Inflammatory macrophage (primary cell): ENCODE measurements around the gene SLC1A2.

ENCODE experiments used
- DNase-seq, 2 donors: peaks; one replicate each; pipeline ENCODE4 v3.0.0-alpha.2; 2020 to 2022
- total RNA-seq, 18 experiments: gene quantifications; one replicate each; lab custom pipeline; 2026; ENCODE audit warnings: mixed read lengths in 6 of 18, inconsistent platforms in 2 of 18; lab: John Stamatoyannopoulos, UW

The SLC1A2 gene
- 0.44 to 172 (median 4.3) reads per million in 18 experiments for total RNA-seq

DNA sequence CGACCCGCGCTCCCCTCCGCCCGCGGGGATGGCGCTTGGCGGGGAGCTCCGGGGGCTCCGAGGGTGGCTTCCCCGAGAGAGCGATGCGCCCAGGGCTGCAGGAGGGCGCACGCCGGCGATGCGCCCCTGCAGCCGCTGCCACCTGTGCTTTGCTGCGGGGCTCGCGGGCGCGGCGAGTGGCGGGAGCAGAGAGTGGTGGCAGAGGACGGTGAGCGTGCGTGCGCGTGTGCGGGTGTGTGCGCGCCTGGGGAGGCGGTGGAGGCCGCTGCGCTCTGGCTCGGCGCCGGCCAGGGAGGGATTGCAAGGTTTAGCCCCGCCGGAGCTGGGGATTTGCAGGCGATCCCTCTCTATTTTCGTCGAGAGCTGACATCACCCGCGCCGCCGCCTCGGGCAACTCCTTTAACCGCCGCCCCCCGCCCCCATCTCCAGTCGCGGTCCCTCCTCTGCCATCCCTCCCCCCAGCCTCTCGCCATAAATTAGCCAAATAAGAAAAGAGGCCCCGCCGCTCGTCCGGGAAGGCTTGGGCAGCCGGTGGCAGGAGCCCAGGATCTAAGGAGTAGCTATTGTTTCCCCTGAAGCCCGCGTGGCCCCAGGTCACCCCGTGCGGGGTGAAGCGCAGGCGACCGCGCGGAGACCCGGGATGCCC is at the start of gene SLC1A2:
Gene SLC1A2, minus strand, starts transcription at position 375 of the 646 bp plus-strand sequence. CDS start 592 bp downstream, outside the sequence.
- no peak for DNase-seq

DNA sequence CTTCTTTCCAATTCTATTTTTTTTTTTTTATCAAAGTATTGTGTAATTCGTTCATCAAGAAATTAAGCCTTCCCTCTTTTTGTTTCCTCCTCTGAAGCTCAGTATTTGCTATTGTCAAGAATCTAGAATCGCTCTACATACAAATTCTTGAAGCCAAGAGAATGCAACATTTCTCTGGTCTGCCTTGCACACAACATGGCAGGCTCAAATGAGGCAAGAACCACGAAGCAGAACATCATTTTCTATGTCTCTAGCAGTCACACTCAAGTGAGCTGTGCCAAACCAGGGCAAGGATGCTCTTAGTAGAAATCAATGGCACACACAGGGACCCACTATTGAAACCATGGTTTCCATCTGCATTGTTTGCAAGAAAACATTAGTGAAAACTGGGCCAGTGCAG is 46.7 kb upstream of the SLC1A2 start:
- DNase-seq = no peak

DNA sequence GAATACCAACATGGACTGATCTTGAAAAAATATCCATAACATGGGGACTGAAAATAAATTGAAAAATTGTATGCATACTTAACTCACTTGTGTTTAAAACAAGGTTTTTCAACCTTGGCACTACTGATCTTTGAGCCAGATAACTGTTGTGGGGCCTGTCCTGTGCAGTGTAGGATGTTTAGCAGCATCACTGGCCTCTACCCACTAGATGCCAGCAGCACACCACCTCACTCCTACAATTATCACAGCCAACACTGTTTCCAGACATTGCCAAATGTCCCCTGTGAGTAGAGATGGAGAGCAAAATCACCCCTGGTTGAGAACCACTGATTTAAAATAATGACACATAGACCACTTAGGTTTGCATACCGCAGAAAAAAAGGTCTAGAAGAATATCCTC is 45.0 kb upstream of the SLC1A2 start:
- DNase-seq = no peak

DNA sequence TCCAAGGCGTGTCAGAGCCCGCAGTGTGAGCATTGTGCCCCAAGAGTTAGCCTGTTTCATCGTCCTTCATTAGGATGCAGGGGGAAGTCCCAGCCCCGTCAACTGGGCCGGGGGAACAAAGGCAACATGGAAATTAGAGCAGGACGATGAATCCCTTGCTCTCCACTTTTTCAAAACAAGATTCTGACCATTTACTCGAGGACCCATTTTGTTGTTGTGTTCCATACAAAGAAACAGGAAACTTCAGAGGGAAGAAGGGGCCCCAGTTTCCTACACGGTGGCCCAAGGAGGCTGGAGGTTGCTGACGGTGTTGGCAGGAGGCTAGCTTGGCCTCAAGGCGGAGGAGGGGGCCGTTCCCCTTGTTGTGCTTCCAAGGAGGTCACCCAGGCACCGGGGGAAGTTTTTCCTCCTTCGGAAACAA is 44.0 kb upstream of the SLC1A2 start:
- no peak for DNase-seq

DNA sequence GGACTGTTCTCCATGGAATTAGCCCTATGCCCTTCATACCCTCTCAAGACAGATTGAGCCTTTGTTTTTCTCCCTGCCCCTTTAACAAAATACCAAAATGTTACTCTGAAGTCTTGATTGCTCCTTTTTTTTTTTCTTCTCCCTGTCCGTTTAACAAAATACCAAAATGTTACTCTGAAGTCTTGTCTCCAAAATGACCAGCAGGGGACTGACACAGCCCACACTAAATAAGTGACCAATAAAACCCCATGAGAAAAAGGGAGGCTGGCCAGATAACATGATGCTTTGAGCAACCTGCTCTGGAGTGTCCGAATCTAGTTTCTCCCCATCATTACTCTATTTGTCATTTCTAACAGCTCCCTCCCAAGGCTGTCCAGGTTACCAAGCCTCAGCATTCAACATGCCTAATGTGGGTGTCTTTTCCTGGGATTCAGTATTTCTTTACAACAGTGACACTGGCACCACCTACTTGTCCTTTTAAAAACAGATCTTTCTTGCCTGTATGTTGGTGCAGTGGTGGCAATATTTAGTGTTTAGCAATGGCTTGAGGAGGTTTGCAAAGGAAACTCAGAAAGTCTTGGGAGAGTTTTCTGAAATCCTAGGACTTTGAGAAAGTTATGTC is 42.7 kb upstream of the SLC1A2 start:
- no peak for DNase-seq

DNA sequence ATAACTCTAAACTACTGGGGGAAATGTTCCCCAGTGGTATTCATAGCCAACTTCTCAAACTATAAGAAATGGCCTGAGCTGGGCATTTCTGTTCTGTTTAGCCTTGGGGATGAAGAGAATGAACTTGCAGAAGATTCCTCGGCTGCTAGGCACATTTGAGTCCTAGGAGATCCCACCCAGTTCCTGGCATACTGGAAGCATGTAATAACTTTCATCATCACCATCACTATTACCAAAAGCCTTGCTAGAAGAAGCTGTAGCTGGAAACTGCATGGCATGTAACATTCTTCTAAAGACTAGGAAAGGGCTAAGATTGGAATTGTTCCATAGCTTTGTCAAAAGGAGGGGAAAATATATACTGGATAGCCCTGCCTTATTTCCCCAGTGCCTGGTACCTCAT is 40.1 kb upstream of the SLC1A2 start:
- DNase-seq = no peak

DNA sequence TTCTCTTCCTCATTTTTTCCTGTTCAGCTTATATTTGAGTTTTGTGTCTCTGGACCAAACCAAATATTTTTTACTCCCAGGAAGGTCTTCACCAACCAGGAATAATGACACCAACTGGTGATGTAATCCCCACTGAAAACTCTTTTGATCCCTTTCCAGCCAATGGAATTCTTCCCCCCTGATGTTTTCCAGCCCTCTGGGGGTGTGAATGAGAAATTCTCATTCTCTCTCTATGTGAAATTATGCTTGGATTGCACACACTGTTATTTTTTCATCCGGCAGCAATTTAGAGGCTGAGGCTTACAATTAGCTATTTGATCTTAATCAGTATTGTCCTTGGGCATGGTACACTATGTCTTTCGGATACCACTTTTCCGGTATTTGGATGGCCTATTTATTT is 39.5 kb upstream of the SLC1A2 start:
- no peak for DNase-seq

DNA sequence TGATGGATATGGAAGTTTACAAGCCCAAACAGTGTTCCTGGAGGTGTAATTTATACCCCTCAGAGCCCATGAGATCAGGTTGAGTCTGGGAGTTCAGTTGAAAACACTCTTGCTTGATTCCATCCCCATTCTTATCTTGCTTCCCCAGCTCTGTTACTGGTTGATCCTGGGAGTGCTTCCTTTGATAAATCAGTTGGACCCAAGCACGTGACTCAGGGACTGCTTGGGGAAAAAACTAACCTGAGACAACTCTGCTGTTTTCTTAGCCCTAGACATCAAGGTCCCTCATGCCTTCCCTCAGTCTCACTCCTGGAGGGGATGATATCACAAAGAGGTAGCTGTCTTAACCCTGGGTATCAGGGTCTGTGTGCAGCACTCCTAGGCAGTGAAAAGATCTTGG is 35.0 kb upstream of the SLC1A2 start:
- DNase-seq = no peak

DNA sequence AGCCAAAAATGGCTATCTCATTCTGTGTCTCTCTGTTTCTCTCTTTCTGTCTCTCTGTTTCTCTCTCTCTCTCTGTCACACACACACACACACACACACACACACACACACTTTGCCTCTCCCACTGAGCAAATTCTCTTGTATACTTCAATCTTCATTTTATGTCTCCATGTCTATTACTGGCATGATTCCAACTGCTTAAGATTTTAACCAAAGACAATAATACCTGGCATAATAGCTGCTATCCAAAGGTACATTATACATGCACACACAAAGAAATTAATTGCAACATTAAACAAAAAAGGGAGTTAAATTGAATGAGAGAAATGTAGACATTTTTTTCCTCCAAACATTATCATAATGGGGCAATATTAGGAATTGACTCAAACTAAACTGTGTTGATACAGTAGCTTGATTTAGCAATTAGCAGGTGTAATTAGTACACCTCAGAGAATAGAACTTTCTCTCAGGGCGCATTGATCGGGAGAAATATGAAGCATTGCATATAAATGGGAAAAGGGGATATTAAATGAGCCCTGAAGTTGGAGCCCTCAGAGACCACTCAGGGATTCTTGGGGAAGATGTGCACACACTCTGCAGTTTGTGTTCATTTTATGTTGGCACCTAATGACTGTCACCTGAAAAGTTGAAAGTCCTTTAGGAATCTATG is 17.4 kb upstream of the SLC1A2 start:
- DNase-seq = no peak

DNA sequence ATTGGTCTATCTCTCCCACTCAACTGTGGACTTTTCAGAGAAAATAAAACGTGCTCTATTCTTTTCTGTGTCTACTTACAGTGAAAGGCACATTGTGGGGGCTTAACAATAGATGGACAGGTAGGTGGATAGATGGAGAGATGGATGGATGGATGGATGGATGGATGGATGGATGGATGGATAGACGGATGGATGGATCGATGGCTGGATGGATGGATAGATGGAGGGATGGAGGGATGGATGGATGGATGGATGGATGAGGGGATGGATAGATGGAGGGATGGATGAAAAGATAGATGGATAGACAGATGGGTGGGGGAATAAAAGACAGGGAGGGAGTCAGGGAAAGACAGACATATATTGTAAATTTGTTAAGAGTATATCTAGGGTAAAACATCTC is 14.2 kb upstream of the SLC1A2 start:
- DNase-seq = no peak

DNA sequence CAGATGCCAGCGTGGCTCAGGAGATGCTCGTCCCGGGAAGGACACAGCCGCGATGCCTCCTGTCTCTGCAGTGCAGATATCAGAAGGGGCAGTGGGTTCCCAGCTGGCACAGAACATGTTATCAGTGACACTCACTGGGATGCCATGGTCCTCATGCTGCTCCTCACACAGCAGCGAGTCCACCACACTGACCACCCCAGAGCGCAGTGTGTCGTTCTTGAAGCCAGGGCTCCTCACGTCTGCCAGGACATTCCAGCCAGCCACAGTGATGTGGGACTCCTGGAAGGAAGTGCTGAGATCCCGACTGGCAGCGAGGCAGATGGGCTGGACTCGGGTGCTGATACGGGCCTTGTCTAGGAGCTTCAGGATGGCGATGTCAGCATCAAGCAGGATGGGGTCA is 13.1 kb upstream of the SLC1A2 start:
- DNase-seq = no peak

DNA sequence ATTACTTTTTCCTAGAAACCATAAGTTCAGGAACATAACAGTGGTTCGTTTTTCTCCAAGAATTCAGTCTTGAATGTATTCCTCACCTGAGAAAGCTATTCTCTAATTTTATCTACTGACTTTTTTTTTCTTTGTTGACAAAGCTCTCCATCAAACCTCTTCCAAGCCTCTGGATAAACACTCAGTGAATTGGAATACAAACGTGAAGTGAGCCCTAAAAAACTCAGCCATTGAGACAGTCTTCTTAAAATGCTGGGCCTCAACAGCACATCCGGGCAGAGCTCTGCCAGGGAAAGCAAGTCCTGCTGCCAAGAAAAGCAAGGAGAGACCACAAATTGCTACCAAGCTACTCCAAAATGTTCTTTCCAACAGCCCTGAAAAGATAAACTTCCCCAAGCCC is 7.7 kb upstream of the SLC1A2 start:
- DNase-seq = no peak

DNA sequence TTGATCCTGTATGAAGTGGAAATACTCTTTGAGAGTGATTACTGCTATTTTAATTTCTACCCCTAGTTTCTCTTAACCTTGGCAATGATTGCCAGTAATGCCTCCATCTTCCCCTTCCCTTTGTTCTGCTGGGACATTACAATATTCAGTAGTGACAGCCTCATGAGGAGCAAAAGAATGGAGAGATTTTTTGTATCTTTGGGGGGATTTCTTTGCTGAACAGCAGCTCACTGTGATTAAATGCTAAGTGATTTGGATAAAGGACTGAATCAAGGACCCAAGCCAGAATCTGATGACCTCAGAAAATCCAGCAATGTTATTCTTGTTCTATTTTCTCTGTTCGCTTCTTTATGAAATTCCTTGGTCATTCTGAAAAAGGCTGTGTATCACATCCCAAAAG is 7.0 kb upstream of the SLC1A2 start:
- no peak for DNase-seq

DNA sequence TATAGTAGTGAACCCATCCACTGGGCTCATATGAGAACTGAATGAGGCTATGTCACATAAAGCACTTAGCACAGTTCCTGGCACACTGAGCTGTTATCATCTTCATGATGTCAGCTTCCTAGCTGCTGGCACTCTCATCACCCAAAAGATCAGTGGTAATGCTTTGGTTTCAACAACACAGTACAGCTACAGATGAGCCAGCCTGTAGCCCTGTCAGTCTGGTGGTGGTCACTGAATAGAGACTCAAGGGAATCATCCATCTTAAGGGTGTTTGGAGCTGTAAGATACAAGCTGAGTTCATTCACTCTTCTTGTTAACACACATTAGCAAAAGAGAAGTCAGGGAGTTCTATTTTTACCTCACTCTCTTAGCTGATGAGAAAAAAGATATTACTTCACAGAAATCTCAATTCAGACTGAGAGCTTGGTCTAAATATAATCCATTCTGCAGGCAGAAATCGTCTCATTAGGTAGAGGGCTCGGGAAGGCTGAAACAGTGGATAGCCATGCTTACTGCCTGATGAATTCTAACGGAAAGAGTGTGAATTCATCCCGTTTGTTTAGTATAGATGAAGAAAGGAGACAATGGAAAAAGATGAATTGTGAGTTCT is 6.3 kb upstream of the SLC1A2 start:
- no peak for DNase-seq

DNA sequence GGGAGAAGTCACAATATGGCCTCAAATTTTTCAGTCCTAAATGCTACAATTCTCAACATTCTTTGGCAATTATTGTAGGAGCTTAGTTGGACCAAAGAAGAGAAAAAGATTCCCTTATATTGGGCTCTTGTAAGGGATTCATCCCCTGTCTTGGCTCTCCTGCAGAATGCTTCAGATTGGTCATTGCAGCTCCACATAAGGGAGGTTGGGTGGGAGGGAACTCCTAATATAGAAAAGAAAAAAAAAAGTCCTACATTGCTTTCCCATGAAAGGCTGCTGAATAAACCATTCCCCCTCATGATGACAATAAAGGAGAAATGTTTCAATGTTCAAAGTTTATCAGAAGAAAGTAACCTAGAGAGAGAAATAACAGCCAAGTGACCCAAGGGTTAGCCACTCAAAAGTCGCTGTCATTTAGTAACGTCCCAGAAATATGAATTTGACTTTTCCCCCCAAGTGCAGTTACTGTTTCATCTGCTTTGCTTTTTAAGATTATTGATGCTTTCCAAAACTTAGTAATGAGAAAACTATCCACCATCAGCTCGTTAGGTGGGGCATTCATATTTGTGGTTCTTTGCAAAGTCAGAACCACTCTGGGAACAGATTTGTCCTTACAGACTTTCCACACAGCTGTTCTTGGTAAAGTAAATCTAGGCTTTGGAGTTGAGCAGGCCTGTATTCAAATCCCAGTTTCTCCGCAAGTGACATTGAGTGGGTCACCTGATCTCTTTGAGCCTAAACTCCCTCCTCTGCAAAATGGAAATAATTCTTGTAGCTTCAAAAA is 5.0 kb upstream of the SLC1A2 start:
- DNase-seq = no peak

DNA sequence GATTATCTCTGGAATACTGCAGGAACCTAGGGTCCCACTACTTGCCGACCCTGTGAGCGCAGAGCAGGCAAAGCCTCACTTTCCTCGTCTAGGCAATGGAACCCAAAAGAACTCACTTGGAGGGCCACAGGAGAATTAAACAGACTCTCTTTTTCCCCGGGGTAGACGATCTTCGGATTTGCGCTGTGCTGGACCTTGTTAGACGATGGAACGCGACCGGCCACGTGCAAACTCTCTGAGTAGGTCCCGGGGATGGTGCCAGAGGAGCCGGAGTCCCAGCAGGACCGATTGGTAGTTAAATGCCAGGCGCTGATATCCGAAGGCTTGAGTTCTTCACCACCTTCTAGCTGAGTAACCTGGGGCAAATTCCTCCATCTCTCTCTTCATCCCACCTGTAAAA is 1.0 kb upstream of the SLC1A2 start:
- DNase-seq = no peak

DNA sequence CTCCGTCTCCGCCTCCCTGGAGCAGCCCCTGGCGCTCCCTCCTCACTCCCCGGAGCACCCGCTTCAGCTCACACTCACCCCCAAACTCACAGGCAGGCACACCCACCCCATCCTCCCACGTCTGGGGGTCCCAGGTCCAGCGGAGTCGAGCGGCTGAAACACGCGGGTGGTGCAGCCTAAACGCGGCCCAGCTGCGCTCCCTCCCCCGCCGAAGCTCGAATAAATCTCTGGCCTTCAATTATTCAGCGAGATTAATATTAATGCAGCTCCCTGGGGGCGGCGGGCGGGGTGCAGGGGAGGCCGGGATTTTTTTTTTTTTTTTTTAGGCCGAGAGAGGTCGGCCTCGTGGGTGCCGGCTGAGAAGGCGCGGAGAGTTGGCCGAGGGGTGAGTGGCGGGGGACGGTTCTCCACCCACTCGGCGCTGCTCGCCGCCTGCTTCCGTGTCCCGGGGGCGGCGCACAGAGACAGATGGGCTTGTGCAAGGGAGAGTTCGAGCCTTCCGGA is 524 bp upstream of the SLC1A2 start:
- DNase-seq = no peak

DNA sequence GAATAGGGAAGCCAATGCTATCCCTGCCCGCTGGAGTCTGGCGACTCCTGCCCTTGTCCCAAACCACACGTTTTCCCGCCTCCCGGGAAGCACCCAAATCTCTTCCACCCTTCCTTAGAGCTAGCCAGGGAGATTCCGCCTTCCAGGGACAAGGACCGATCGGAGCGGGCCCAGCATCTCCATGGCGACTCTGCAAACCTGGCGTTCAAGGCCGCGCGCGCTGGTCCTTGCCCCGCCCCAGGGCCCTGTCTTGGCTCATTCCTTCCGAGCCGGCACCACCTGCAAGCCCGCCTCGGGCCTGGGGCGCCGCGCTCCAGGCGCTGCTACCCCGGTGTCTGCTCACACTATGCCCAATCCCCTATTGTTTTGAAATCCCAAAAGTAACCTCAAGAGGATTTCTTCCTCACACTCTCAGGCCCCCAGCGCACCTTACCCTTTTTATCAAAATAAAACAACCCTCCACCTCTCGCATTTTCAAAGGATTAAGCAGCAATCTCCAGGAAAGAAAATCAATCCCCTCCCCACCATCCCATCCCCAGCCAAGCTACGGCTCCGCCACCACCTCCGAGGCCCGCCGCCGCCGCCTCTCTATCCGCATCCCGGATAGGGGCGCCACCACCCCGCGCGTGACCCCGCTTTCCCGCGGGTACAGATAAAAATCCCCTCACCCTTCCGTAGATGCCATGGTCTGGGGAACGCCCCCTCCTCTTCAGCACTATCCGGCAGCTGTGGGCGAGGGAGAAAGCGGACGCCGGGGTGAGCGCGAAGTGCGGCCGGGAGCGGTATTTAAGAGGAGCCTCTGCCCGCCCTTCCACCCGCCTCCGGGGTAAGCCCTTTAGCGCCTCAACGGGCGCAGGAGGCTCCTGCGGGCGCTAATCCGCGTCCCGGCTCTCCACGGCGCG is 825 bp downstream of the SLC1A2 start:
- no peak for DNase-seq

DNA sequence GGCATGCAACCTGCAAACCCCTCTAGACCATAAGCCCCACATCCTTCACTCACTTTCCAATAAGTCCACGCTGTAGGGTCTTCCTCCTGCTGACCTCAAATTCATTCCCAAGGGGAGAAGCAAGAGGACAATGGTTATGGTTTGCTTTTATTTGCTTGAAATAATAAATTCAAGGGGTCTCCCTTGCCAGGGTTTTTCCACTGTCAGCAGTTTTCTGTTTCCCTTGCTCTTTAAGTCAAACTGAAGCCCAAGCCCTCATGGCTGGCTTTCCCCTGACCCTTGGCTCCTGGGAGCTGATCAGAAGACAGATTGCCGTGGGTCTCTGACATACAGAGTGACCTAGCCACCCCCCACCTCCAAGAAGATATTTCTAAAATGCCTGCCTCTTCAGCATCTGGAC is 3.9 kb downstream of the SLC1A2 start:
- DNase-seq = no peak

DNA sequence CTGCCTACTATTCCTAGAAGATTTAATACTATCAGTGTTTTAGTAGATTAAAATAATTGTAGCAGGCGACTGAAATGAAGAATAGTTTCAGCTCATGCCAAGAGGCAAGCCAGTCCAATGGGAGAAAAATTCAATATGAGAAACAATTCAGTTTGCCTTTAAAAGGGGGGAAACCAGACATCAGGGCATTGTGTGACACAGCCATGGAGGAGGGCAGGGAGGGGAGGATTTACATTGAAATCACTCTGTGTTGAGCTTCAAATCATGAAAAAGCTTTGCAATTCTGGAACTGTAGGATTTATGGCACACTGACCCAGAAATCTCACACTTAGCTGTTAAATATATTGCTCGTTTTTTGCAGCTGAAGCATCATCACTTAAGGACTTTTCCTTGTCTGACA is 4.6 kb downstream of the SLC1A2 start:
- no peak for DNase-seq

DNA sequence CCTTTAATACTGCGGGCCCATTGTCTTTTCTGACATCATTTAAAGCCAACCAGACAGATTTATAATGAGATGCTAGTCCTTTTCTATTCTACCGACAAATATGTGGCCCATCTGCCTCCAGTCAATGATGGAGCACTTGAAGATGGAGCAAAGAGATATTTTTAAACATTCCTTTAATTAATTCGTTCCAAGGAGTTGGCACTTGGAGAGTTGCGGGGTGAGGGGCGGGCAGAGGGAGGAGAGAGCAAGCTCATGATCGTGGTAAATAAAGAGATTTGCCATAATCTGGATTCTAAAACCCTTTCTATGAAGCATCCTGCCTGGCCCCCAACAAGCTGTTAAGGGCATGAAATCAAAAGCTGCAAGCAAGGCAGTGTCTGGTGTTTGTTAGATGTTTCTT is 5.0 kb downstream of the SLC1A2 start:
- DNase-seq = no peak

DNA sequence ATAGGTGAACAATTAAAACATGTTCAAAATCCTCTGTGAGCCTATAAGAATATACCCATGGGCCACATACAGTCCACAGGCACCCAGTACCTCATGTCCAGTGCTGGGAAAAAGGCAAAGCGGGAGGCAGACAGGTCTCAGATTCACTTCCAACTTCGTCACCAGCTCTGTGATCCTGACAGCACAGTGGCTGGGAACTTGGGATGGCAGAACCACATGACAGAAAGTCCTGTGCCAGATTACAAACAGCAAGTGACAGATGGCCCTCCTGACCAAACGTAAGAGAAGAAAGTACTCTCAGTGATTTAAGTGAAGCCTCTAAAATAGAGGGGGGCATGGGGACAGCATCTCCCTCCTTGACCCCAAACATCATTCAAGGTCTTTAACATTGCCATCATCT is 5.8 kb downstream of the SLC1A2 start:
- no peak for DNase-seq
